GM23248 (cell line): ENCODE results near the gene GOLGA3. TPM values are rescaled to one million over a fixed set of nuclear protein-coding genes. Genes with fewer than 3 reads are reported as not detected.
A peak's percentile ranks its signal among the peaks of the same experiment; 100 is the strongest.

Experiments used
- DNase-seq: peaks from one replicate; pipeline ENCODE4 v3.0.0-alpha.2; 2015
- H2AFZ ChIP-seq: fragments of 200-600 bp; sonication (generic); 2 replicates; pipeline ENCODE4 v1.6.1; 2016; ENCODE audit warnings: antibody characterized with exemption
- H3F3A ChIP-seq: fragments of 200-600 bp; sonication (generic); 2 replicates; pipeline ENCODE4 v1.6.1; 2016; ENCODE audit warnings: mild to moderate bottlenecking, antibody characterized with exemption, mixed run types; ENCODE audit not compliant: insufficient read depth
- H3K27ac ChIP-seq: fragments of 200-600 bp; sonication (generic); 2 replicates; pipeline ENCODE4 v1.5.1; 2016; ENCODE audit warnings: mild to moderate bottlenecking
- H3K27me3 ChIP-seq: fragments of 200-600 bp; sonication (generic); replicated peaks from 2 replicates; pipeline ENCODE4 v1.6.1; 2016; ENCODE audit warnings: mild to moderate bottlenecking; ENCODE audit not compliant: insufficient read depth
- H3K36me3 ChIP-seq: fragments of 200-600 bp; sonication (generic); 2 replicates; pipeline ENCODE4 v1.6.1; 2016; ENCODE audit warnings: low read depth, mild to moderate bottlenecking
- H3K4me1 ChIP-seq: fragments of 200-600 bp; sonication (generic); 2 replicates; pipeline ENCODE4 v1.6.1; 2016; ENCODE audit warnings: mild to moderate bottlenecking; ENCODE audit not compliant: insufficient read depth
- H3K4me2 ChIP-seq: fragments of 200-600 bp; sonication (generic); one replicate; pipeline ENCODE4 v1.6.1; 2016; ENCODE audit warnings: mild to moderate bottlenecking; ENCODE audit not compliant: unreplicated experiment
- H3K4me3 ChIP-seq: fragments of 200-600 bp; sonication (generic); 2 replicates; pipeline ENCODE4 v1.5.1; 2016; ENCODE audit warnings: mild to moderate bottlenecking
- H3K79me2 ChIP-seq: fragments of 200-600 bp; sonication (generic); 2 replicates; pipeline ENCODE4 v1.6.1; 2016; ENCODE audit warnings: mild to moderate bottlenecking; ENCODE audit not compliant: insufficient read depth
- H3K9ac ChIP-seq: fragments of 200-600 bp; sonication (generic); 2 replicates; pipeline ENCODE4 v1.6.1; 2016; ENCODE audit warnings: mild to moderate bottlenecking
- H3K9me2 ChIP-seq: fragments of 200-600 bp; sonication (generic); 2 replicates; pipeline ENCODE4 v1.6.1; 2016; ENCODE audit warnings: mixed run types, mild to moderate bottlenecking, moderate library complexity; ENCODE audit not compliant: insufficient read depth
- H3K9me3 ChIP-seq: fragments of 200-600 bp; sonication (generic); one replicate; pipeline ENCODE4 v1.6.1; 2017; ENCODE audit warnings: low read depth
- H4K20me1 ChIP-seq: fragments of 200-600 bp; sonication (generic); 2 replicates; pipeline ENCODE4 v1.6.0; 2016; ENCODE audit not compliant: insufficient read depth
- EZH2 ChIP-seq: fragments of 200-600 bp; sonication (generic); IDR thresholded peaks from 2 replicates; pipeline ENCODE4 v1.6.1; 2018; ENCODE audit warnings: antibody characterized with exemption, mild to moderate bottlenecking; ENCODE audit not compliant: insufficient read depth, poor library complexity, severe bottlenecking
- EZH2phosphoT487 ChIP-seq: fragments of 200-600 bp; sonication (generic); IDR thresholded peaks from 2 replicates; pipeline ENCODE4 v1.6.1; 2018; ENCODE audit warnings: antibody characterized with exemption, moderate library complexity, mild to moderate bottlenecking, low read depth; ENCODE audit not compliant: insufficient read depth
- WGBS, 2 experiments: methylation state at CpG; one replicate each; pipeline ENCODE4 v1.1.6; 2015 to 2017; ENCODE audit warnings: low lambda C conversion rate in 2 of 2, low coverage in 1 of 2; ENCODE audit errors: missing lambda C conversion rate in 2 of 2; 5-methylcytosine and 5-hydroxymethylcytosine counted together
- in situ Hi-C: fragments of 300-500 bp; cut with MboI; formaldehyde crosslinking; loops from 2 replicates; pipeline ENCODE4 v1.15.0; 2020
- polyA plus RNA-seq: library from polyadenylated mRNA; unstranded; fragments of >200 nt; fragmentation: Nextera tagmentation; extraction: Ambion mirVana; gene quantifications from 2 replicates; pipeline ENCODE4 v1.2.1, GENCODE V29; 2016
- total RNA-seq: library from RNA; depleted of rRNA; stranded (reverse); fragments of >200 nt; shearing (Covaris generic); gene quantifications from 2 replicates; pipeline ENCODE4 v1.2.3, GENCODE V29; 2014

GOLGA3 gene
- total and polyA plus RNA-seq, 2 experiments from 2014 or later = 38.1 to 118 TPM

GRCh38 chr12:132825861-132826260 is 2.8 kb downstream of the GOLGA3 start:
- Histone ChIP-seq H2AFZ (no peak overlapping the region), H3K9me2 (no peaks in the 10 kb centered on the region), H3K4me2 (no peak overlapping the region), H3K4me3 (no peak overlapping the region), H3F3A (peaks cover 14% of the 10 kb centered on the region), H3K4me1 (peaks cover 14% of the 10 kb centered on the region), H3K9me3 (no peaks in the 10 kb centered on the region), H3K9ac (no peak overlapping the region), H3K36me3 (peaks cover 32% of the 10 kb centered on the region; the same call in 1 of the 2 replicates), H4K20me1 (peaks cover 5% of the 10 kb centered on the region; the same call in 1 of the 2 replicates), H3K79me2 (peaks cover 76% of the 10 kb centered on the region), H3K27me3 (no peaks in the 10 kb centered on the region), H3K27ac (no peak overlapping the region)
- no peak for TF ChIP-seq EZH2phosphoT487
- WGBS, 2 experiments = 83% methylated on average over 16 of the region's 16 CpGs
- no peak for DNase-seq
- in situ Hi-C loops = no loop called here

- 91% methylated on average over 18 of the region's 18 CpGs for WGBS, 2 experiments
- no peak overlapping the region for H3K4me3 ChIP-seq
- H3K9me3 ChIP-seq = no peaks in the 10 kb centered on the region
- no peaks in the 10 kb centered on the region for H3K27me3 ChIP-seq
- H4K20me1 ChIP-seq = peaks cover 5% of the 10 kb centered on the region; the same call in 1 of the 2 replicates
- H3K36me3 ChIP-seq = peaks cover 38% of the 10 kb centered on the region
- H3K9me2 ChIP-seq = no peaks in the 10 kb centered on the region
- no peak for TF ChIP-seq EZH2phosphoT487
- TF ChIP-seq EZH2 = no peak
- in situ Hi-C loops = no loop called here
- H3K79me2 ChIP-seq = peaks cover 84% of the 10 kb centered on the region
- no peak overlapping the region for H2AFZ ChIP-seq
- no peak overlapping the region for H3K27ac ChIP-seq
- DNase-seq = no peak
- no peak overlapping the region for H3K4me2 ChIP-seq
- peaks cover 14% of the 10 kb centered on the region for H3F3A ChIP-seq
- peaks cover 14% of the 10 kb centered on the region for H3K4me1 ChIP-seq
- H3K9ac ChIP-seq = no peak overlapping the region
Measured at GRCh38 chr12:132825089-132825488, 3.6 kb downstream of the GOLGA3 start.

- TF ChIP-seq EZH2 (no peak), EZH2phosphoT487 (no peak)
- Histone ChIP-seq H3K4me3 (no peak overlapping the region), H3K27me3 (no peaks in the 10 kb centered on the region), H3K79me2 (peaks cover 94% of the 10 kb centered on the region), H3K9me3 (no peaks in the 10 kb centered on the region), H3F3A (peaks cover 8% of the 10 kb centered on the region), H3K27ac (peak overlapping the region; percentile 20), H2AFZ (no peak overlapping the region), H3K36me3 (peaks cover 45% of the 10 kb centered on the region), H3K9me2 (no peaks in the 10 kb centered on the region), H3K4me2 (no peak overlapping the region), H3K4me1 (peaks cover 14% of the 10 kb centered on the region), H4K20me1 (peaks cover 5% of the 10 kb centered on the region; the same call in 1 of the 2 replicates), H3K9ac (0 out of 2 replicates have a peak overlapping the region, but pooled peaks have one; percentile 9)
- 70 to 77% methylated on average over 7 of the region's 7 CpGs for WGBS, 2 experiments
- peak; percentile 62 for DNase-seq
- in situ Hi-C loops = no loop called here
Measured at GRCh38 chr12:132824053-132824452, 4.6 kb downstream of the GOLGA3 start.

GRCh38 chr12:132818562-132818961 is 10.1 kb downstream of the GOLGA3 start:
- Histone ChIP-seq H3K9me3 (no peaks in the 10 kb centered on the region), H2AFZ (no peak overlapping the region), H3K36me3 (peaks cover 58% of the 10 kb centered on the region), H3K79me2 (peaks cover 89% of the 10 kb centered on the region), H3K27me3 (no peaks in the 10 kb centered on the region), H3K9me2 (no peaks in the 10 kb centered on the region), H3K4me2 (no peak overlapping the region), H3F3A (0 out of 2 replicates have a peak, but pooled peaks cover 6% of the 10 kb centered on the region), H3K4me3 (no peak overlapping the region), H3K9ac (no peak overlapping the region), H3K27ac (no peak overlapping the region), H3K4me1 (no peaks in the 10 kb centered on the region), H4K20me1 (peaks cover 5% of the 10 kb centered on the region; the same call in 1 of the 2 replicates)
- in situ Hi-C loops = no loop called here
- no peak for DNase-seq
- no peak for TF ChIP-seq EZH2phosphoT487
- no peak for TF ChIP-seq EZH2
- 81 to 87% methylated on average over 8 of the region's 8 CpGs for WGBS, 2 experiments

- Histone ChIP-seq H3K4me1 (no peaks in the 10 kb centered on the region), H3K9me2 (no peaks in the 10 kb centered on the region), H2AFZ (no peak overlapping the region), H3K9me3 (no peaks in the 10 kb centered on the region), H3K27me3 (no peaks in the 10 kb centered on the region), H3K9ac (no peak overlapping the region), H3K4me3 (no peak overlapping the region), H4K20me1 (no peaks in the 10 kb centered on the region; the same call in 1 of the 2 replicates), H3K4me2 (no peak overlapping the region), H3K27ac (no peak overlapping the region), H3K36me3 (peaks cover 63% of the 10 kb centered on the region), H3K79me2 (peaks cover 79% of the 10 kb centered on the region), H3F3A (peaks cover 26% of the 10 kb centered on the region)
- WGBS, 2 experiments = 93 to 95% methylated on average over 21 of the region's 21 CpGs
- TF ChIP-seq EZH2phosphoT487 (no peak), EZH2 (no peak)
- no peak for DNase-seq
- in situ Hi-C loops = no loop called here
Measured at GRCh38 chr12:132814232-132814631, 14.4 kb downstream of the GOLGA3 start.
